K562 (cell line): ENCODE data around the gene MYL10. TPM values are rescaled to one million over a fixed set of nuclear protein-coding genes. Genes with fewer than 3 reads are reported as not detected.

Source experiments
- ATAC-seq: fragments of 200-7000 bp; cut with Tn5 transposase; 3 replicates; pipeline ENCODE4 v1.9.1; 2020; ENCODE audit warnings: moderate library complexity
- BruUV-seq: library from RNA; stranded (reverse); fragments of 400-500 nt; replicated peaks from 2 replicates; lab custom pipeline; 2021; lab: Mats Ljungman, UMichigan
- CTCF ChIA-PET: fragments of 300-600 bp; formaldehyde crosslinking; extraction: SDS; loops from one replicate; lab custom pipeline; 2021; ENCODE audit warnings: low intra/inter-chr PET ratio; lab: Yijun Ruan, JAX
- POLR2A ChIA-PET: fragments of 300-600, 350-650 bp; sonication (Branson Sonifier 250); formaldehyde crosslinking; extraction: SDS; loops from one replicate; lab custom pipeline; 2021; ENCODE audit warnings: antibody characterized with exemption, inconsistent platforms; lab: Yijun Ruan, JAX
- DNase-seq, 4 experiments: peaks; one replicate each; pipeline versions ENCODE4 v3.0.0 to v3.0.0-alpha.2; 2011 to 2018; ENCODE audit warnings: low spot score in 3 of 4, mixed read lengths in 3 of 4; ENCODE audit errors: extremely low read depth in 1 of 4
- FAIRE-seq: peaks from 2 replicates; lab custom pipeline; 2011; peaks lifted over from hg19 to GRCh38; lab: Jason Lieb, UNC
- H2AFZ ChIP-seq: 2 replicates; pipeline ENCODE4 v1.6.0; 2011; ENCODE audit warnings: low read depth, low read length, control low read depth, inconsistent platforms
- H3K27ac ChIP-seq: fragments of 200-600 bp; 3 replicates; pipeline ENCODE4 v1.8.0; 2011; ENCODE audit warnings: low read depth, mild to moderate bottlenecking, control low read depth, inconsistent platforms, low read length, moderate library complexity, mixed read lengths; ENCODE audit errors: extremely low read depth
- H3K27me3 ChIP-seq, 2 experiments: fragments of 300-600 bp in 1 of 2; 2 replicates in 1 of 2; 3 replicates in 1 of 2; pipeline versions ENCODE4 v1.6.0 to v1.8.0; 2011; ENCODE audit warnings: inconsistent platforms in 2 of 2, low read length in 2 of 2, mild to moderate bottlenecking in 1 of 2, mixed read lengths in 1 of 2, moderate library complexity in 1 of 2; ENCODE audit not compliant: control insufficient read depth in 2 of 2, insufficient read depth in 2 of 2
- H3K36me3 ChIP-seq: fragments of 300-600 bp; 3 replicates; pipeline ENCODE4 v1.8.0; 2011; ENCODE audit warnings: mild to moderate bottlenecking, low read length, inconsistent platforms; ENCODE audit not compliant: control insufficient read depth, insufficient read depth
- H3K4me1 ChIP-seq, 2 experiments: fragments of 200-600 bp in 1 of 2; replicated peaks in 1 of 2; 2 replicates in 1 of 2; 3 replicates in 1 of 2; pipeline versions ENCODE4 v1.5.1 to v1.8.0; 2011; ENCODE audit warnings: inconsistent platforms in 2 of 2, low read length in 2 of 2, mild to moderate bottlenecking in 1 of 2, mixed read lengths in 1 of 2, moderate library complexity in 1 of 2; ENCODE audit not compliant: control insufficient read depth in 2 of 2, insufficient read depth in 2 of 2
- H3K4me2 ChIP-seq: 2 replicates; pipeline ENCODE4 v1.6.1; 2011; ENCODE audit warnings: low read length, control low read depth, inconsistent platforms, mixed read lengths; ENCODE audit not compliant: insufficient read depth
- H3K4me3 ChIP-seq: fragments of 200-600 bp; sonication (generic), shearing (Covaris generic); 2 replicates; pipeline ENCODE4 v1.5.1; 2016; ENCODE audit warnings: control low read depth, inconsistent platforms
- H3K79me2 ChIP-seq: fragments of 200-600 bp; 3 replicates; pipeline ENCODE4 v1.8.0; 2011; ENCODE audit warnings: low read length, inconsistent platforms; ENCODE audit not compliant: control insufficient read depth, insufficient read depth
- H3K9ac ChIP-seq, 2 experiments: 2 replicates each; pipeline versions ENCODE4 v1.6.0 to v1.6.1; 2011; ENCODE audit warnings: low read depth in 2 of 2, low read length in 2 of 2, control low read depth in 1 of 2, inconsistent platforms in 1 of 2, mild to moderate bottlenecking in 1 of 2, mixed read lengths in 1 of 2; ENCODE audit not compliant: insufficient read depth in 1 of 2
- H3K9me1 ChIP-seq: one replicate; pipeline ENCODE4 v1.6.0; 2011; ENCODE audit warnings: inconsistent platforms, mild to moderate bottlenecking, low read length, moderate library complexity; ENCODE audit not compliant: control insufficient read depth, insufficient read depth
- H3K9me3 ChIP-seq: replicated peaks from 2 replicates; pipeline ENCODE4 v1.5.1; 2011; ENCODE audit warnings: low read depth, low read length, inconsistent platforms; ENCODE audit not compliant: control insufficient read depth, insufficient read depth
- H4K20me1 ChIP-seq: replicated peaks from 2 replicates; pipeline ENCODE4 v1.6.1; 2011; ENCODE audit warnings: low read length, inconsistent platforms, mixed read lengths; ENCODE audit not compliant: control insufficient read depth, insufficient read depth
- BRCA1 ChIP-seq, 2 experiments: fragments of 450-650 bp in 1 of 2; sonication (generic) in 1 of 2; formaldehyde crosslinking in 1 of 2; IDR thresholded peaks; 2 replicates each; pipeline versions ENCODE4 v1.5.0 to v1.6.1; 2017 to 2020; ENCODE audit warnings: mild to moderate bottlenecking in 1 of 2, missing genetic modification reagents in 1 of 2
- CC2D1A ChIP-seq: fragments of 450-650 bp; IDR thresholded peaks from 2 replicates; pipeline ENCODE4 v1.6.1; 2017; ENCODE audit warnings: mild to moderate bottlenecking
- DLX4 ChIP-seq: fragments of 250-450 bp; sonication (Bioruptor Pico); IDR thresholded peaks from 2 replicates; pipeline ENCODE4 v1.6.1; 2021; ENCODE audit warnings: mild to moderate bottlenecking
- E4F1 ChIP-seq: fragments of 250-450 bp; sonication (Bioruptor Pico); IDR thresholded peaks from 2 replicates; pipeline ENCODE4 v1.5.0; 2021; ENCODE audit warnings: mild to moderate bottlenecking, borderline replicate concordance
- GABPA ChIP-seq: fragments of 200-800 bp; sonication (Bioruptor generic); conservative IDR thresholded peaks from 2 replicates; pipeline ENCODE4 v1.6.1; 2016; ENCODE audit warnings: low read depth, missing genetic modification characterization, missing compliant biosample characterization
- KHSRP ChIP-seq: fragments of 450-650 bp; IDR thresholded peaks from 2 replicates; pipeline ENCODE4 v1.6.1; 2017
- MECOM ChIP-seq: fragments of 250-450 bp; sonication (Bioruptor Pico); IDR thresholded peaks from 2 replicates; pipeline ENCODE4 v1.8.0; 2022; ENCODE audit warnings: inconsistent platforms
- POLR2H ChIP-seq: IDR thresholded peaks from 2 replicates; pipeline ENCODE4 v1.6.1; 2016; ENCODE audit warnings: missing genetic modification characterization, low read depth, mild to moderate bottlenecking, control low read depth, missing compliant biosample characterization, moderate library complexity
- PTTG1 ChIP-seq: fragments of 450-650 bp; IDR thresholded peaks from 2 replicates; pipeline ENCODE4 v1.6.1; 2016; ENCODE audit warnings: low read depth, mild to moderate bottlenecking, missing genetic modification characterization, missing compliant biosample characterization
- PYGO2 ChIP-seq: fragments of 450-650 bp; IDR thresholded peaks from 2 replicates; pipeline ENCODE4 v1.6.1; 2016; ENCODE audit warnings: mild to moderate bottlenecking, missing genetic modification characterization, moderate library complexity, missing compliant biosample characterization
- TCF3 ChIP-seq: sonication (generic); formaldehyde crosslinking; IDR thresholded peaks from 2 replicates; pipeline ENCODE4 v1.4.0; 2020; ENCODE audit warnings: mild to moderate bottlenecking, missing genetic modification reagents
- TSC22D4 ChIP-seq: fragments of 450-650 bp; IDR thresholded peaks from 2 replicates; pipeline ENCODE4 v1.6.1; 2016; ENCODE audit warnings: missing genetic modification characterization, missing biosample characterization, control low read depth
- ZFP30 ChIP-seq: fragments of 250-450 bp; sonication (Bioruptor Pico); IDR thresholded peaks from 2 replicates; pipeline ENCODE4 v1.8.0; 2022; ENCODE audit warnings: moderate library complexity, mild to moderate bottlenecking, inconsistent platforms, borderline replicate concordance
- ZNF197 ChIP-seq: fragments of 200-800 bp; sonication (Bioruptor generic); IDR thresholded peaks from 2 replicates; pipeline ENCODE4 v1.6.1; 2016; ENCODE audit warnings: low read depth, missing genetic modification characterization, missing compliant biosample characterization
- ZNF431 ChIP-seq: sonication (generic); formaldehyde crosslinking; IDR thresholded peaks from 2 replicates; pipeline ENCODE4 v1.8.0; 2022; ENCODE audit warnings: mild to moderate bottlenecking, missing genetic modification reagents
- ZNF668 ChIP-seq: fragments of 250-450 bp; sonication (Bioruptor Pico); IDR thresholded peaks from 2 replicates; pipeline ENCODE4 v1.8.0; 2022; ENCODE audit warnings: mild to moderate bottlenecking, inconsistent platforms
- ZNF77 ChIP-seq: fragments of 250-450 bp; sonication (Bioruptor Pico); IDR thresholded peaks from 2 replicates; pipeline ENCODE4 v1.5.0; 2020
- WGBS: fragments of 100-300 bp; shearing (Covaris generic); methylation state at CpG from one replicate; pipeline ENCODE4 v1.1.6; 2016; ENCODE audit warnings: low coverage, mixed read lengths; ENCODE audit not compliant: insufficient coverage; ENCODE audit errors: missing lambda C conversion rate; 5-methylcytosine and 5-hydroxymethylcytosine counted together
- in situ Hi-C: fragments of 300-500 bp; cut with MboI; formaldehyde crosslinking; loops from 4 replicates; pipeline ENCODE4 v1.15.0; 2018; ENCODE audit warnings: inconsistent platforms, mixed read lengths
- intact Hi-C: fragments of 100-400 bp; cut with micrococcal nuclease; formaldehyde crosslinking; loops from 2 replicates; pipeline ENCODE4 v1.14.2; 2022
- polyA plus RNA-seq, 8 experiments: library from polyadenylated mRNA; depleted of rRNA in 4 of 8; stranded (reverse) in 5 of 8; unstranded in 3 of 8; fragments of >200 nt; fragmentation: Nextera tagmentation in 2 of 8; fragmentation: Illumina TruSeq in 1 of 8; extraction: Ambion mirVana in 2 of 8; extraction: Trizol in 1 of 8; gene quantifications; 2 replicates each; pipeline versions ENCODE4 v1.2.1 to v1.2.3, GENCODE V29; 2011 to 2014; ENCODE audit warnings: inconsistent platforms in 1 of 8, missing spikeins in 1 of 8
- total RNA-seq, 7 experiments: library from RNA; depleted of rRNA in 6 of 7; stranded (reverse); fragments of >200 nt in 6 of 7; fragmentation: Illumina TruSeq in 2 of 7; extraction: Trizol in 2 of 7; gene quantifications; 2 replicates each; pipeline versions ENCODE4 v1.2.1 to v1.2.3, GENCODE V29; 2011 to 2021; ENCODE audit warnings: low replicate concordance in 1 of 7

Gene MYL10
- total and polyA plus RNA-seq, 9 of the 15 experiments (the other 6 are each of a cell fraction or from before 2014, with no cell fraction given), result not detected

- no peaks in the 10 kb centered on the region for H3K9me1 ChIP-seq
- in situ Hi-C loops (no loop called here), intact Hi-C loops (no loop called here)
- no peak for DNase-seq
- 1% methylated on average over 8 of the region's 8 CpGs for WGBS
- FAIRE-seq, result no peak
- ChIA-PET POLR2A (interaction anchor here (0.6 kb wide), 2 partner anchors 10 to 235 kb away, joined by 3 read pairs; no protein-coding TSS in a partner anchor), CTCF (interaction anchor here (0.6 kb wide), 1 partner anchor 12 kb away, joined by 3 read pairs; no protein-coding TSS in a partner anchor)
- H3K9me3 ChIP-seq, result no peaks in the 10 kb centered on the region
- no peaks in the 10 kb centered on the region for H3K79me2 ChIP-seq
- H3K4me2 ChIP-seq, result no peak overlapping the region
- H3K27me3 ChIP-seq, result peaks cover 49 to 66% of the 10 kb centered on the region in 2 experiments
- ATAC-seq, result no peak
- peaks cover 0 to 13% of the 10 kb centered on the region in 2 experiments; a peak in 1 of 5 replicates for H3K4me1 ChIP-seq
- H3K36me3 ChIP-seq, result no peaks in the 10 kb centered on the region
- H2AFZ ChIP-seq, result no peak overlapping the region
- H3K4me3 ChIP-seq, result no peak overlapping the region
- no peak overlapping the region for H3K9ac ChIP-seq
- H4K20me1 ChIP-seq, result peaks cover 22% of the 10 kb centered on the region
- H3K27ac ChIP-seq, result no peak overlapping the region
- no TSS peak for BruUV-seq
- no peak for TF ChIP-seq KHSRP
- TF ChIP-seq ZFP30 (CRISPR knock-in tag), result no peak
- TF ChIP-seq ZNF77 (CRISPR knock-in tag), result no peak
- no peak for TF ChIP-seq CC2D1A
- no peak for TF ChIP-seq ZNF668
- TF ChIP-seq PTTG1 (tag), result no peak
- no peak for TF ChIP-seq POLR2H (tag)
- TF ChIP-seq TSC22D4 (tag), result no peak
- TF ChIP-seq MECOM (CRISPR knock-in tag), result no peak
- no peak for TF ChIP-seq GABPA (tag)
- TF ChIP-seq ZNF197 (CRISPR knock-in tag), result no peak
- TF ChIP-seq PYGO2, result no peak
- TF ChIP-seq BRCA1 (IDR thresholded peaks at IDR 0.05), result no peak
- TF ChIP-seq BRCA1 (CRISPR knock-in tag; IDR thresholded peaks at IDR 0.05), result no peak
- no peak for TF ChIP-seq ZNF431 (CRISPR knock-in tag)
- no peak for TF ChIP-seq DLX4 (CRISPR knock-in tag)
- no peak for TF ChIP-seq E4F1 (CRISPR knock-in tag)
- TF ChIP-seq TCF3 (CRISPR knock-in tag), result no peak
Measured at GRCh38 chr7:101615446-101615845, 13.7 kb downstream of the MYL10 start.
